GM08714 (cell line): ENCODE results near the gene ELMO1.

Experiments used
- H3K4me3 ChIP-seq: fragments of 200-500 bp; sonication (Bioruptor generic); 2 replicates; pipeline ENCODE4 v1.5.1; 2014; ENCODE audit warnings: mild to moderate bottlenecking, low read length, inconsistent platforms
- ZNF274 ChIP-seq: IDR thresholded peaks from 2 replicates; pipeline ENCODE4 v1.6.1; 2012; ENCODE audit warnings: mild to moderate bottlenecking, low read depth, low read length

The ELMO1 gene

DNA sequence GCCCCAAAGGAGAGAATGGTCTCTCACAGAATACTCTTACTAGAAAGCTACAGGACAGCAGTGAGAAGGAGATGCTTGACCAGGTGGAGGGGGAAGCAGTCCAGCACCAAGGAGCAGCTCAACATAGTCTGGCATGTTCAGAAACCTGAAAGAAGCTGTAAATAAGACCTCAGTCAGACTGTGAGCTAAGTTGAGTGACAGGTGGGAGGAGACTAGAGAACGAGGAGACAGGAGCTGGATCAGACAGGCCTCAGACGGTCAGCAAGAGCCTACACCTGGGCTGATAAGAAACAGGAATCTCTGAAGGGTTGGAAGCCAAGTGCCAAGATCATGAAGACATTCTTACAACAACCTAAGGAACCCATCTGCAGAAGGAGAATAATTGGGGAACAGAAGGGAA, 54.5 kb downstream of the ELMO1 start:
- H3K4me3 ChIP-seq = no peak overlapping the region
- no peak for TF ChIP-seq ZNF274

DNA sequence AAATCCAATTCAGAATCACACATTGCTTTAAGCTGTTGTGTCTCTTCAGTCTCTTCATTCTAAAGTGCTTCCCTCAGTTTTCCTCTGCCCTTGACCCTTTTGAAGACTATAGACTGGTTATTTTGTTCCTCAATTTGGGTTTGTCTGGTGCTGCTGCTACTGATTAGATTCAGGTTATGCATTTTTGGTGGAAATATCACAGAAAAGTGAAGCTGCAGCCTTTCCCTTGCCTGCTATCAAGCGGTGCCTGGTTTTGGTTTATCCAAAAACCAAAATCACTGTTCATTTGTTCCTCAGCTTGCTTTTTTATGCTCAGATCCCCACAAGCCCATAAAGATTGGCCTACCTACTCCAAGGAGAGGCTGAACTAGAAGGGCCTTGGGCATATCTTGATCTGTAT, 55.2 kb downstream of the ELMO1 start:
- TF ChIP-seq ZNF274 = no peak
- no peak overlapping the region for H3K4me3 ChIP-seq

DNA sequence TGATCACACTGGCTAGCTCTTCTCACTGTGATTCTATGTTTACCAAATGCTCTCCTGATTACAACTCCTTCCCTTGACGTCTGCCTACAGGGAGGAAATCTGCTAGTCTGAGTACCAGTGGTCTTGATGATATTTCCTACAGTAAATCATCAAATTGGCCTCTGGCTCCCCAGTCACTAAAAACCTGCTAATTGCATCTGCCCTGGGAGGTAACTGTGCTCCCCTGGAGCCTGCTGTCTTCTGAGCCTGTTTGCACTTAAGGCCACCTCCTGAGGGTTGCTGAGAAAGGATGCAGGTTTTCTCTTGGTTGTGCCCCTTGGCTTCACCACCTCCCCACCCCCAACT, 56.0 kb downstream of the ELMO1 start:
- TF ChIP-seq ZNF274 = no peak
- no peak overlapping the region for H3K4me3 ChIP-seq

DNA sequence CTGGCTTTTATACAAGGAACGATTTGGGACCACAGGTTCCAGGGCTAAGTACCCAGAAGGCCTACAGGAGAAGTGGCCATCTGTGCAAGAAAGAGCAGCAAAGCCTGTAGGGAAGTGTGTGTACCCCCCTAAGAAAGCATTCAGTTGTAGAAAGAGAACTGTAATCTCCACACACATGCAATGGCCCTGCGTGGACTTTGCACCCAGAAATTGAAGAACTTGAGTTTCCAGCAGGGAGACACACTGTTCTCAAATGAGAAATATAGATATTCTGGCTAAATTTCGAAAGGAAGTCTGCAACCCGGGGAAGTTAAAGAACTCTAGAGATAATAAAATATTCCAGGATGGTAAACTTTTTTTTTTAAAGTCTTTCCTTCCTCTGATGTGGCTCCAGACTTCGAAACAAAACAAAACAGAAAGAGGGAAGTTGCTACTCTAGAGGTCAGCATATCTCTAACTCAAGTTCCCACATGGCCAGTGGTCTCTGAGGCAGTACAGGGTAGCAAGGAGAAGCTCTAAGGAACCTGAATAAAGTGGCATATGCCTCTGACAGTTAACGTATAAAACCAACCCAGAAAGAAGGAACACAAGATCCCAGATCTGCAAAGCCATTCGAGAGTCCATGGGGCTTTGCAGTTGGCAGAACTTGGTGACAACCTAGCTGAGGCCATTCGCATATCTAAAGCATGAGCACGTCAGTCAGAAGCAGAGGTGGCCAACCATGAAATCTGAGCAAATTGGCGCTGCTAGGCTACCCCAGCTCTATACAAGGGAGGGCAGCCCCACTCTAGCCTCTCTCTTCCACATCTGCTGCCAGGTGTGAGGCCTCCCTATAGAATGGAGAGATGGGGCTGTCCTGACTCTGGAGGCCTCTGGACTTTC, 56.6 kb downstream of the ELMO1 start:
- H3K4me3 ChIP-seq = no peak overlapping the region
- no peak for TF ChIP-seq ZNF274

DNA sequence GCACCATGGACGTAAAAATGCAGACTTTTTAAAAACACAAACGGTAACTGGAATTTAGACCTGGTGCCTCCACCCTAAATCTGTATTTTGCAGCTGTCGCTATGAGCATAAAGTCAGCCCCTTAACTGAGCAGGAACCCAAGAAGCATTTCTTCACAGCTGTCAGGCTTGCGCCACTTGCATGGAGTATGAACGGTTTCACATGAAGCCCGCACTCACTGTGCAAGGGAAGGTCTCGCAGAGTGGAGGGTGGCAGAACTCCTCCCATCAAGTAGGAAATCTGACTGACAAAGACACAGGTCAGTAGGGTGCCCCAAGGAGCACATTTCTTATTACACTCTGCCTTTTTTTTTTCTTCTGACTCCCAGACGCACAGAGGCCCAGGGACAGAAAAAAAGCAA, 58.5 kb downstream of the ELMO1 start:
- H3K4me3 ChIP-seq = no peak overlapping the region
- no peak for TF ChIP-seq ZNF274

DNA sequence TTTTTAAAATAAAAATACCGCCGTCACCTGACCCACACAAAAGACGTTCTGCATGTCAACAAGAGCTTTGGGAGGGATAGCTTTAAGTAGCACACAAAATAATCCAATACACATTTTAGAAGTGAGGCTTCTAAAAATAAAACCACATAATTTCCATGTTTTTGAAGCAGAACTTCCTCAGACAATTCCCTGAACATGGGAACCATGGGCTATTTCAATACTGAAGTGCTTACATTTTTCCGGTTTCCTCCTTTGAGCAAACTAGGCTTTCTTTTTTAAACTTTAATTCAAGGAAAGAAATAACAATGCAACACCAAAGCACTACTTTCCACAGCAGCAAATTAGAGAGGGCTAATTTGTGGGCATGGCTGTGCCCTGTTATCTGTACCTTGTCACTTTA, 59.9 kb downstream of the ELMO1 start:
- H3K4me3 ChIP-seq = no peak overlapping the region
- TF ChIP-seq ZNF274 = no peak

DNA sequence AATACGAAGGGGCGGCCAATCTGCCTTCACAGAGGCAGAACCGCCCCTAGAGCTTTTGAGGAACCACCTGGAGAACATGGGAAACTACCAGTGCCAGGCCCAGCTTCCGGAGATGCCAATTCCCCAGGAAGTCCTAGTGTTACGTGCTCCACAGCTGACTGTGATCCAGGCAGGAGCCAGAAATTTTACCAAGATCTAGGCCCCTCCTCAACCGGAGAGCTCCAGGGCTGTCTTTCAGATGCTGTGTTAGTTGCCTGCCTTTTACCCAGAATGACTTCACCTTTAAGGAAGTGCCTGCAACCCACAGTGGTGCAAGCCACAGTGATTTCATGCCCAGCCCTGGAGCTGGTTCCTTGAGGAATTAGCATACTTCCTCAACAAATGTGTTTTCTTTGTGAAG, 62.9 kb downstream of the ELMO1 start:
- TF ChIP-seq ZNF274 = no peak
- no peak overlapping the region for H3K4me3 ChIP-seq

DNA sequence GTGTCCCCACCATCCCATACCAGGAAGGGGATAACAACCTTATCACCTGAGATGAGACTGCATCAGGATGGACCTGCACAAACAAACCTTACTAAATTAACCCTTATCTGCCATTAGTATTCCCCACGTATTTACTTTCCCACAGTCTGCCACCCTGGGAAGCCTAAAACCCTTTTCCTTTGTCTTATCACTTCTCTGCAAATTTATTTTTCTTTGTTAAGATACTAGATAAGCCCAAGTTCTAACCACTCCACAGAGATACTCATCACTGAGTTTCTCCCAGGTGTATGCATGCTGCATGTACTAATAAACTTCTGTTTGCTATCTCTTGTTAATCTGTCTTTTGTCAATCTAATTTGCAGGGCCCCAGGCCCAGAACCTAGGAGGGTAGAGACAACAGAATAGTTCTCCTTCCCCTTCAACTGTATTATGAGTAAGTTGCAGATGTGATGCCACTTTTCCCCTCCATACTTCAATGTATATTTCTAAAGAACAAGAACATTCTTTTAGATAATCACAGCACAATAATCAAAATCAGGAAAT, 66.0 kb downstream of the ELMO1 start:
- no peak for TF ChIP-seq ZNF274
- no peak overlapping the region for H3K4me3 ChIP-seq

DNA sequence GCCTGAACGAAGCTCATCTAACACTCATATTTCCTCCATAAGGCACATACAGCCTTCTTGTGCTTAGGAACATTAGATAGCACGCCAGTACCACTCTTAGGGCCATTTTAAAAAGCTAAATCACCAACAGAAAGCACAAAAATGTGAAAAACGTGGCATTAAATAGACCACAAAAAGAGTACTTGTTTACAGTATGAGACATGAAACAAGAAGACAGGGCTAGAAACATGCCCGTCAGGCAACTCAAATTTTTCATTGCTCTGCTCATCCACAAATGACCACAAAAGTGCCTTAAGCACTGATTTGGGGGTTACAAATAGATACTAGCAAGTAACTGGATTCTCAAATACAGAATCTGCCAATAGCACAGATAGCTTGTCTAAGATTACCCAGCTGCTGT, 67.8 kb downstream of the ELMO1 start:
- TF ChIP-seq ZNF274 = no peak

DNA sequence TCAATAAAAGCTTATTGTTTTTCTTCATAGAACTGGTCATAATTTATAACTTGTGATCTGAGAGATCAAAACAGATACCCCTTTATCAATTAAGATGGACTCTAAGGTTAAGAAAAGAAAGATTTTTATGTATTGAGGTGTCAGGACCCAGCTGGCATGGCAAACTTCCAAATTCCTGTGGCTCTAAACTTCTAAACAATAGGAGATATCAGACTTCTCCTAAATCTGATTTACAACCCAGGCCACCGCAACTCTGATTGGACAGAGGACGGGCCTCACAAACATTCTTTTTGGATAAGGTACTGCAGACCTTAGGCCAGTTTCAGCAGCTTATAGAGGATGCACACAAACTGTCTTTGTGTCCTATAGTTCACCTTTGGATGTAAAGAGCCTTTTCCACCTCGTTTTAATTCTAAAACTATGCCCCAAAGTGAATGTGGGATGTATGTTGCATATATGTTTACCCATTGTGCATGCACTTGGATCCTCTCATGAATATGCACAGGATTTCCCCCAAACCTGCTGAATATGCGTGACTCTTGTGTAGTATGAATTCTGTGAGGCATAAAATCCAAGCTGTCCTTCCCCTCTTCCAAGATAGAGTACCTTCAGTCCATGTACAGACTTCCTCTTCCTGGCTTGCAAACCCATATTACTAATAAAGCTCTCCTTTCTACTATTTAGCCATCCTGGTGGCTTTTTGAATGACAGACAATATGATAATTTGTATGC, 69.0 kb downstream of the ELMO1 start:
- H3K4me3 ChIP-seq = no peak overlapping the region

More for the DNA sequence above, 67.8 kb downstream of the ELMO1 start:
- H3K4me3 ChIP-seq = no peak overlapping the region

DNA sequence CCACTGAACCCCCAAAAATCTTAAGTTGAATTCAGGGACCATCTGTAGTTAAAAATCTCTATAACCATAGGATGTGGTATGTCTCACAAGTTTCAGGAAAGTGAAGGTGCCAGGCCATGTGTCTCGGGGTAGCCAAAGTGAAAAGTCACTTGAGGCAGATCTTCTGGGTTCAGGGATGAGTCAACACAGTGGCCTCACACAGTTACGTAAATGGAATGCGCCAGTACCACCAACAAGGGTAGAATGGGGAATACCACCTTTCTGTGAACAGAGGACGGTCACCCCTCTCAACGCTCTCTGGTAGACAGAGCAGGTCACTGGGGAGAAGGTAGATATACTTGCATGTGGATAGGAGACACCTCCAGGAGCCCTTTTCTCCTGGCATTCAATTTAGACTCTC, 71.4 kb downstream of the ELMO1 start:
- TF ChIP-seq ZNF274 = no peak

More for the DNA sequence above, 69.0 kb downstream of the ELMO1 start:
- no peak for TF ChIP-seq ZNF274

DNA sequence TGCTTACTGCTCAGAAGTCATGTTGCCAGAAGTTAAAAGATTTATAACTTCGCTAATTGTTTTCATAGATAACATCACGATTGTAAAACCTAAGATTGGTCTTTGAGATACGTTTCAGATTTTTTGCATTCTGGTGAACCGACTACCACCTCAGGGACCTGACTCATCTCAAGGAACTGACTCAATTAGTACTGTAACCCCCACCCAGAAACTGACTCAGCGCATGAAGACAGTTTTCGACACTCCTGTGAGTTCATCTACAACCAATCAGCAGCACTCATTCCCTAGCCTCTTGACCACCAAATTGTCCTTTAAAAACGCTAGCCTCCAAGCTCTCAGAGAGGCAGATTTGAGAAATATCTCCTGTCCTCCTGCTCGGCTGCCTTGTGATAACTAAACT, 72.3 kb downstream of the ELMO1 start:
- TF ChIP-seq ZNF274 = no peak
- no peak overlapping the region for H3K4me3 ChIP-seq

More for the DNA sequence above, 71.4 kb downstream of the ELMO1 start:
- H3K4me3 ChIP-seq = no peak overlapping the region

DNA sequence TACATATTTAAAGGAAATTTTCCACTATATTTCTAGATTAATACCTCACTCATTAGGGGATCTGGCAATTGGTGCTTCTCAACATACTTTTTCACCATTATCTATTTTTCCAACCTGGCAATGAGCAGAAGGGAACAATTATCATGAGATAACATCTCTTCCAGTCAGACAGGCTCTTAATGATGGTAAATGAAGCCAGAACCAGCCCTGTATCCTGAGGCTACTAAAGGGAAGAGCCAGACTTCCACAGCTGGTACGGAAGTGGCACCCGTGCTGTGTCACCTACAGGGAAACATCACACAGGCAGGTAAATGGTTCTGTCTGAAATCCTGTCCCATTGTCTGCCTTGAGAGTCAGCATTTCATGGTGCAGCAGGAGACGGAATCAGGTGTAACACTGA, 75.9 kb downstream of the ELMO1 start:
- H3K4me3 ChIP-seq = no peak overlapping the region
- no peak for TF ChIP-seq ZNF274

DNA sequence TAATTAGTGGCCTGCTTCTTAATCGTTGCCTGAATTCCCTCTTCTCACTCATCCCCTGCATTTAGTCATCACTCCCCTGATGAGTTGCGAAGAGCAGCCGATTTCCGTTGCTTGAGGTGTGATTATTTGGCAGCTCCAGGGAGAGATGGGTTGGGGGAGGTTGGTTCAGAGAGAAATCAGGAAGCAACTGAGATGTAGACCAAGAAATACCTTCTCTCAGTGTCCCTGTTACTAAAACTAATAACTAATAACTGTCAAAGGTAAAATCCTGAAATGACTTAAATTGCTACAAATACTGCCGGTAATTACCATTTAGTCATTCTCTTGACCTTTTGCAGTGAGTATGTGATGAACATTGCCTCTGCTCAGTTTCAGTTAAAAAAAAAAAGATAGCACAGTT, 76.9 kb downstream of the ELMO1 start:
- no peak for TF ChIP-seq ZNF274
- H3K4me3 ChIP-seq = no peak overlapping the region

DNA sequence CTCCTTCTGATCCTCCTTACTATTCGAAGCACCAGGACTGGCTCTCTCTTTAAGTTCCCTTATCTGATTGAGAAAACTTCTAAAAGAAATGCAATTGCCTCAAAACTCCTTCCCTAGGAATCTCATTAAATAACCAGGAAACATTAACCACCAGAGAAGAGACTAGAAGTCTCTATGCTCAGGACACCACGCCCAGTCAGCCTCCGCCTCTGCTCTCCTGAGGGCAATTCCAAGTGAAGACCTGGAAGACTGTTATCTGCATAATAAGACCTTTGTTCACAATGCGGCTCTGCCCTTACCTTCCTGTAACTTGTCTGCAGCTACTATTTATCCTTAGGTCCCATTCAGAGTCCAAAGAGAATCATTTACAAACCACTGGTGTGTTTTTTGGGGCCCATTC, 78.8 kb downstream of the ELMO1 start:
- TF ChIP-seq ZNF274 = no peak
- H3K4me3 ChIP-seq = no peak overlapping the region
